Neural cell (in vitro differentiated cells): ENCODE results near the gene PRRT4.

Experiments used
- EP300 ChIP-seq: fragments of 450-650 bp; conservative IDR thresholded peaks from 2 replicates; pipeline ENCODE4 v1.6.1; 2014; ENCODE audit warnings: antibody characterized with exemption, mild to moderate bottlenecking, moderate library complexity; ENCODE audit not compliant: poor library complexity, severe bottlenecking
- POLR2AphosphoS5 ChIP-seq: IDR thresholded peaks from 2 replicates; pipeline ENCODE4 v1.6.1; 2012
- RAD21 ChIP-seq: fragments of 450-650 bp; conservative IDR thresholded peaks from 2 replicates; pipeline ENCODE4 v1.6.1; 2014; ENCODE audit warnings: antibody characterized with exemption, mild to moderate bottlenecking, moderate library complexity
- TF ChIP-seq, protein P1 (sequence below): fragments of 450-650 bp; IDR thresholded peaks from 2 replicates; pipeline ENCODE4 v1.5.1; 2014; ENCODE audit warnings: antibody characterized with exemption, mild to moderate bottlenecking, moderate library complexity; ENCODE audit not compliant: poor library complexity, severe bottlenecking

DNA sequence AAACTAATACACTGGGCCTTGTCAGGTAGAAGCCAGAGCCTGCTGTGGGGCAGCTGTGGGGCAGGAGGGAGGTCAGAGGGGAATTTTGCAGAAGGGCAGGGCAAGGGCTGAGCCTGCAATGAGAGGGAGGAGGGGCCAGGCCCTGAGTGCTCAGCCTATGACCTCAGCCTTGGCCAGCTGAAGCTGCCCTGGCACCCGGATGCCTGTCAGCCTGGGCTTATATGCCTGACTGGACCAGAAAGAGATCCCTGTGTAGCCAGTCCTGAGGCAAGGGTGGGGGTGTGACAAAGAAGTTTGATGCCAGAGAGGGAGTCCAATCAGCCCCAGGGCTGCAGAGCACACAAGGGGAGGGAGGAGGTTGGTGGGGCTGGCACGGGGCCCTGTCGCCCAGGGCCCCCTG lies 22.3 kb upstream of the PRRT4 start:
- TF ChIP-seq, protein P1, sequence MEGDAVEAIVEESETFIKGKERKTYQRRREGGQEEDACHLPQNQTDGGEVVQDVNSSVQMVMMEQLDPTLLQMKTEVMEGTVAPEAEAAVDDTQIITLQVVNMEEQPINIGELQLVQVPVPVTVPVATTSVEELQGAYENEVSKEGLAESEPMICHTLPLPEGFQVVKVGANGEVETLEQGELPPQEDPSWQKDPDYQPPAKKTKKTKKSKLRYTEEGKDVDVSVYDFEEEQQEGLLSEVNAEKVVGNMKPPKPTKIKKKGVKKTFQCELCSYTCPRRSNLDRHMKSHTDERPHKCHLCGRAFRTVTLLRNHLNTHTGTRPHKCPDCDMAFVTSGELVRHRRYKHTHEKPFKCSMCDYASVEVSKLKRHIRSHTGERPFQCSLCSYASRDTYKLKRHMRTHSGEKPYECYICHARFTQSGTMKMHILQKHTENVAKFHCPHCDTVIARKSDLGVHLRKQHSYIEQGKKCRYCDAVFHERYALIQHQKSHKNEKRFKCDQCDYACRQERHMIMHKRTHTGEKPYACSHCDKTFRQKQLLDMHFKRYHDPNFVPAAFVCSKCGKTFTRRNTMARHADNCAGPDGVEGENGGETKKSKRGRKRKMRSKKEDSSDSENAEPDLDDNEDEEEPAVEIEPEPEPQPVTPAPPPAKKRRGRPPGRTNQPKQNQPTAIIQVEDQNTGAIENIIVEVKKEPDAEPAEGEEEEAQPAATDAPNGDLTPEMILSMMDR: no peak
- TF ChIP-seq EP300 (no peak), POLR2AphosphoS5 (no peak), RAD21 (no peak)
